ENCODE results near the gene GEMIN2.

DNA sequence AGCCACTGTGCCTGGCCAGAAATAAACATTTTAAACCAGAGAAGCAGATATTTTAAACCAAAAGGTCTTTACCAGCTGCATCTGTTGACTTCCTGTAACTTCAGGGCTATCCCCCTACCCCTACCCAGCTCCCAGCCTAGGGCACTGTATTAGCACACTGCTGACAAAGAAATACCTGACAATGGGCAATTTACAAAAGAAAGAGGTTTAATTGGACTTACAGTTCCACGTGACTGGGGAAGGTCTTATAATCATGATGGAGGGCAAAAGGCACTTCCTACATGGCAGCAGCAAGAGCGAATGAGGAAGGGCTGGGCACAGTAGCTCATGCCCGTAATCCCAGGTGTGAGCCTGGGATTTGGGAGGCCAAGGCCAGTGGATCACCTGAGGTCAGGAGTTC lies 26.0 kb downstream of the GEMIN2 start:
- TF ChIP-seq, protein P1, sequence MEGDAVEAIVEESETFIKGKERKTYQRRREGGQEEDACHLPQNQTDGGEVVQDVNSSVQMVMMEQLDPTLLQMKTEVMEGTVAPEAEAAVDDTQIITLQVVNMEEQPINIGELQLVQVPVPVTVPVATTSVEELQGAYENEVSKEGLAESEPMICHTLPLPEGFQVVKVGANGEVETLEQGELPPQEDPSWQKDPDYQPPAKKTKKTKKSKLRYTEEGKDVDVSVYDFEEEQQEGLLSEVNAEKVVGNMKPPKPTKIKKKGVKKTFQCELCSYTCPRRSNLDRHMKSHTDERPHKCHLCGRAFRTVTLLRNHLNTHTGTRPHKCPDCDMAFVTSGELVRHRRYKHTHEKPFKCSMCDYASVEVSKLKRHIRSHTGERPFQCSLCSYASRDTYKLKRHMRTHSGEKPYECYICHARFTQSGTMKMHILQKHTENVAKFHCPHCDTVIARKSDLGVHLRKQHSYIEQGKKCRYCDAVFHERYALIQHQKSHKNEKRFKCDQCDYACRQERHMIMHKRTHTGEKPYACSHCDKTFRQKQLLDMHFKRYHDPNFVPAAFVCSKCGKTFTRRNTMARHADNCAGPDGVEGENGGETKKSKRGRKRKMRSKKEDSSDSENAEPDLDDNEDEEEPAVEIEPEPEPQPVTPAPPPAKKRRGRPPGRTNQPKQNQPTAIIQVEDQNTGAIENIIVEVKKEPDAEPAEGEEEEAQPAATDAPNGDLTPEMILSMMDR (conservative IDR thresholded peaks at IDR 0.05 in 1 of 2, IDR thresholded peaks at IDR 0.05 in 1 of 2; ENCODE audit: low read depth in 1 of 2, low read length in 2 of 2) = no peak
- TF ChIP-seq EZH2 (IDR thresholded peaks at IDR 0.05; ENCODE audit: low read length, missing control alignments) = no peak
